ENCODE results near the gene CELSR1.

CELSR1 gene

GRCh38 chr22:46372686-46373085 lies 164.7 kb downstream of the CELSR1 start:
- FAIRE-seq: no peak

DNA sequence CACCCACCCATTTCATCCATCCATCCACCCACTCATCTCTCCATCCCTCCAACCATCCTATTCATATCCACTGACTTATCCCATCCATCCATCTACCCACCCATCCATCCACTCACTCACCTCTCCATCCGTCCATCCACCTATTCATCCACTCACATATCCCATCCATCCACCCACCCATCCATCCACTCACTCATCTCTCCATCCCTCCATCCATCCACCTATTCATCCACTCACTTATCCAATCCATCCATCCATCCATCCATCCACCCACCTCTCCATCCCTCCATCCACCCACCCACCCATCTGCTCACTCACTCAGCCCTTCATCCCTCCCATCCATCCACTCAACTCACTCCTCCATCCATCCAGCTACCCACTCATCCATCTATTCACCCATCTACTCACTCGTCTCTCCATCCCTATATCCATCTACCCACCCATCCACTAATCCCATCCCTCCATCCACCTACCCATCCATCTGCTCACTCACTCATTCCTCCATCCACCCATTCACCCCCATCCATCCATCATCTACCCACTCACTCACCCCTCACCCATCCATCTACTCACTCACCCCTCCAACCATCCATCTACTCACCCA lies 165.7 kb downstream of the CELSR1 start:
- FAIRE-seq: no peak

DNA sequence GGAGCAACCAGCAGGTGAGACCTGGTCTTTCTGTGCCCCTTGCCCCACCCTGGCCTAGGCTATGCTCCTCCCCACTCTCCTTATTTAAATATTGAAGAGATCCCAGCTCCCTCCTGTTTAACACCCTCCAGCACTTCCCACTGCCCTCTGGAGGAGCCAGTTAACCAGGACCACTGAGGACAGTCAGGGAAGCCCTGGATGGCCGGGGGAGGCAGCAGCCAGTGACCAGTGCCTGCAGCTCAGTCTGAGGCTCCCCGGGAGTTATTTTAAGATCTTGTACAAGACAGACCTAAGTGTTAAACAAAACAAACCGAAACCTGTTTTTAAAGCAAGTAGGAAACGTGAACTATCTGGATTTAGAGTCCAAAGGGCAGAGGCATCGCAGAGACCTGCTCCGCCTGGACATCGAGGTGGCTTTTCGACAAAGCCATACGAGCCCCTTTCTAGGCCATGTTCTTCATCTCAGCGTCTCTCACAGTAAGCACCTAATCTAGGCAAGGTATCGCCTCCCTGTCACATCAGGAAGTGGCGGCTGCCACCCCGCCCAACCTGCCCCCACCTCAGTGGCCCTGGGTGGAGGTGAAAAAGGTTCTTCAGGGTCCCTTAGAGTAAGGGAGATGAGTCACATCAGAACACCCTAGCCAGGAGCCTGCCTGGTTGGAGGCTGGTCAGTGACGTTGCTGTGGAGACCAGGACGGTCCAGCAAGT lies 166.7 kb downstream of the CELSR1 start:
- FAIRE-seq: no peak

- FAIRE-seq: no peak
These were observed 167.5 kb downstream of the CELSR1 start for GRCh38 chr22:46369716-46370583.

GRCh38 chr22:46368871-46369715 lies 168.3 kb downstream of the CELSR1 start:
- no peak for FAIRE-seq

GRCh38 chr22:46368422-46368821 lies 169.0 kb downstream of the CELSR1 start:
- no peak for FAIRE-seq

- no peak for FAIRE-seq
These were observed 169.7 kb downstream of the CELSR1 start for GRCh38 chr22:46367707-46368191.

- no peak for FAIRE-seq
These were observed 170.4 kb downstream of the CELSR1 start for GRCh38 chr22:46366801-46367706.

DNA sequence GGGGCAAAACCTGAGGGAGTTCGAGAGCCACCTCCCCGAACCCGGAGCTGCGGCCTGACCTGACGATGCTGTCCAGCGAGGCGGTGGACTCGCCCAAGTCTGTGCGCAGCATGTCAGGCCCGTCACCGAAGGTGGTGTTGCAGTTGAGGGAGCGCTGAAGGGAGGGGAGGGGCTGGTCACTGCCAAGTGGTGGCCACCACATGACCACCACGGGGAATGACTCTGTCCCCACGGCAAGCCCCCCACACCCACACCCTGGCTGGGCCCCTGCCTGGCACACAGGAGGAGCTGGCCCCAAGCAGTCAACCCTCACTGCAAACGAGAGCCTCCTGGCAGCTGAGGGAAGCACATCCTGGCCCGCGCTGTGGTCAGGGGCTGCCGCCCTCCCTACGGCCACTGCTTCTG lies 171.1 kb downstream of the CELSR1 start:
- no peak for FAIRE-seq

DNA sequence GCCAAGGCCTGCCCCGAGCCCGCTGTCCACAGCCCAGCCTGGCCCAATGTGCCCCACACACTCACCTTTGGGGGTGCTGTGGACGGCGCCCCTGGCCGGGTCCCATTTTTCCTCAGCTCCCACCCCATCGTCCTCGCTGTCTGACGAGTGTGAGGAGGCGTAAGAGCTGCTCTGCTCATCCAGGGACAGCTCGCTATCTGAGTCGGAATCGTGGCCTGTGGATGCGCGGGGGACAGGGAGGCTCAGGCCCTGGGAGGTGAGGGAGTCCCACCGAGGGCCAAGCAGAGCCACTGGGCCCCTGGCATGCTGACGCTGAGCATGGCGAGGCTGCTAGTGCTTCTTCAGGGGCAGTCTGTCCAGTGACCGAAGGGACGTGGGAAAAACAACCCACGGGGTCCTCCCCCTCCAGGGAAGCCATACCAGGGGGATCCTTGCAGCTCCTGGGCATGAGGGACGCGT lies 172.2 kb downstream of the CELSR1 start:
- FAIRE-seq: no peak

GRCh38 chr22:46364341-46365165 lies 172.9 kb downstream of the CELSR1 start:
- no peak for FAIRE-seq

GRCh38 chr22:46363611-46364321 lies 173.7 kb downstream of the CELSR1 start:
- no peak for FAIRE-seq

DNA sequence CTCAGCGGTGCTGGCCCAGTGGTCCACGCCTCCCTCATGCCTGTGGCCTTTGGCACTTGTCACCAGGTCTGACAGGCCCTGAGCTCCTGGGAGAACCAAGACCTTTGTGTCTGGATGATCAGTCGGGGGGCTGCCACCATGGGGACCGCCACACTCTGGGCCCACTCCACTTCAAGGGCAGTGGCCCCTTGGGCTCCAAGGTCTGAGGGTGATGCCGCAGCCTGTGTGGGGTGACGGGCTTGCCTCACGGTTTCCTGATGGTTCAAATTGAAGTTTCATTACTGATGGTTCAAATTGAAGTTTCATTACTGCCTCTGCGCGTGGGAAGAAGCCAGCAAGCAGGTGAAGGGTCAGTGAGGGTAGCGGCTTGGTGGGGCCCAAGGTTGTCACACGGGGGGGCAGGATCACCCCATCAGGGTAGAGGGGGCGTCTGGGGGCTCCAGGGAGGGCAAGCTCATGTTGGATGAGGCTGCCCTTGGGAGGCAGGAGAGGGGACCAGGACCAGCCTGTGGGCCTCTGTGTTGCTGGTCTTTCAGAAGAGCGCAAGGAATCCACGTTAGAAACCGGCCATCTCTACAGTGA lies 174.4 kb downstream of the CELSR1 start:
- no peak for FAIRE-seq

DNA sequence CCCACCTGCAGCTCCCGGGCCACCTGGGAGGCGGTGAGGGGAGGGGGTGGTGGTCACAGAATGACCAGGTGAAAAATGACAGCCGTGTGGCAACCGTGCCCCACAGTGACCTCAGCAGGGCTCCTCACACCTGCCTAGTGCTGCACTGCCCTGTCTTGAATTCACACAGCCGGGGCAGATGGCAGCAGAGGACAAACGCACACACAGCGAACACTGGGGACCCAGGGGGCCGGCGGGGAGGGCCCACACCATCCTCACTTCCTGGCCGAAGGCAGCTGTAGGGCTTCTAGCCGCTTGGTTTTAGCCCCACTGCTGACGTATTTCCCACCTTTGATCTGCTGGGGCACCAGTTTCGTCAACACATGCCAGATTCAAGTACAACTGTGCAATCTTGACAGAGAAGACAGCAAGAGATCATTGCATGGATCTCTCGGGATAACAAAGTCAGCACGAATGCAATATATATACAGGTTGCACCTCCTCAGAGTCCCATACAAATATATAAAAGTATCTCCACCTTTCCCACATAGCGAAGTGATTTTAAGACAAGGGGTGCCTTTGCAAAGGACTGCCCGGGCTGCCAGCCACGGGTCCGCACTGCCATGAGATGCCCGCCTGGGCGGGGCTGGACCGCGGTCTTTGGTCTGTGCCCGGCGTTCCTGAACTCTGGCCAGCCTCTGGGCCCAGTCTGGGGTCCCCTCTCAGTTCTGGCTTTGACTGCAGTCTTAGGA lies 175.1 kb downstream of the CELSR1 start:
- no peak for FAIRE-seq

DNA sequence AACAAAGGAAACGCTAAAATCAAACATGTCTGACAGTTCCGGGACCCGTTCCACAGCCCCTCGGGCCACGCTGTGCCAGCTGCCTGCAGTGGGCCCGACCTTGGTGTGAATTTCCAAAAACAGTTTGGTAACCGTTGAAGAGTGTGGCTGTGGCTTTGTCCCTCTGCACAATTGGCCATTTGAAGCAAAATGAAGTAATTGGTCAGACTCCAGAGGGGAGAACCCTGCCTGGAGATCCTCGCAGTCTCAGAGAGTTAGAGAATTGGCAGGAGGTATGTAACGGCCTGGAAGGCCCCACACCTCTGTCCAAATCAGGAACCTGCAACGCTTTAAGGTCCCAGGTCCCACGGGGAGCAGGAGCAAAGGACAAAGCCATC lies 175.6 kb downstream of the CELSR1 start:
- no peak for FAIRE-seq

GRCh38 chr22:46360891-46361290 lies 176.5 kb downstream of the CELSR1 start:
- FAIRE-seq: no peak

- no peak for FAIRE-seq
These were observed 177.3 kb downstream of the CELSR1 start for GRCh38 chr22:46360097-46360496.

GRCh38 chr22:46359362-46359761 lies 178.1 kb downstream of the CELSR1 start:
- FAIRE-seq: no peak

GRCh38 chr22:46358766-46359165 lies 178.7 kb downstream of the CELSR1 start:
- no peak for FAIRE-seq

Measured in islet of Langerhans (tissue), 1 donor.